Bone marrow (tissue), 2 donors: ENCODE measurements around the gene DNAJC18.
A peak's percentile ranks its signal among the peaks of the same experiment; 100 is the strongest.
"Not testable (repeated sequence)": the region's sequence is repeated elsewhere in the genome, so short reads cannot be mapped to it uniquely, and the experiment has no call there.

Experiments
- DNase-seq, 2 donors: peaks; one replicate each; lab custom pipeline; 2025; lab: John Stamatoyannopoulos, UW

DNAJC18 gene

GRCh38 chr5:139439013-139439903, at the start of gene DNAJC18:
Gene DNAJC18, minus strand, starts transcription at chr5:139439525. Its CDS starts 80 bp downstream, at chr5:139439445.
- DNase-seq = peak; percentile 61

GRCh38 chr5:139488260-139488659, 48.9 kb upstream of the DNAJC18 start:
- DNase-seq = no peak

GRCh38 chr5:139486201-139486600, 46.9 kb upstream of the DNAJC18 start:
- no peak for DNase-seq

- not testable (repeated sequence) for DNase-seq
These were observed 43.5 kb upstream of the DNAJC18 start for GRCh38 chr5:139482890-139483208.

- DNase-seq = peak; percentile 59 to 85
These were observed 42.9 kb upstream of the DNAJC18 start, which contains the start of gene STING1 for GRCh38 chr5:139482050-139482889. Gene STING1, minus strand, starts transcription at chr5:139482758. Its CDS starts 1,054 bp downstream, at chr5:139481704.

GRCh38 chr5:139481580-139482049, 42.3 kb upstream of the DNAJC18 start:
- DNase-seq = no peak

- peak in 1 of 2 donors; percentile 23 for DNase-seq
These were observed 41.8 kb upstream of the DNAJC18 start for GRCh38 chr5:139481122-139481533.

GRCh38 chr5:139479729-139480128, 40.4 kb upstream of the DNAJC18 start:
- DNase-seq = not testable (repeated sequence)

GRCh38 chr5:139478657-139479423, 39.5 kb upstream of the DNAJC18 start:
- DNase-seq = not testable (repeated sequence)

- DNase-seq = no peak
These were observed 36.7 kb upstream of the DNAJC18 start for GRCh38 chr5:139475865-139476617.

GRCh38 chr5:139474890-139475791, 35.8 kb upstream of the DNAJC18 start:
- DNase-seq = peak in 1 of 2 donors; percentile 94

- DNase-seq = no peak
These were observed 34.2 kb upstream of the DNAJC18 start for GRCh38 chr5:139473565-139473964.

- no peak for DNase-seq
These were observed 33.8 kb upstream of the DNAJC18 start for GRCh38 chr5:139473105-139473504.

- no peak for DNase-seq
These were observed 33.2 kb upstream of the DNAJC18 start for GRCh38 chr5:139472386-139473030.

GRCh38 chr5:139470821-139471300, 31.5 kb upstream of the DNAJC18 start, which contains the start of gene SMIM33:
Gene SMIM33, plus strand, starts transcription at chr5:139471004. Its CDS starts 118 bp downstream, at chr5:139471122.
- peak in 1 of 2 donors; percentile 53 for DNase-seq

GRCh38 chr5:139468421-139468931, 29.2 kb upstream of the DNAJC18 start:
- no peak for DNase-seq

- no peak for DNase-seq
These were observed 23.4 kb upstream of the DNAJC18 start, which contains the start of gene ECSCR for GRCh38 chr5:139462586-139463276. Gene ECSCR, minus strand, starts transcription at chr5:139462743. Its CDS starts 73 bp downstream, at chr5:139462670.

GRCh38 chr5:139461698-139462097, 22.4 kb upstream of the DNAJC18 start:
- no peak for DNase-seq
